ENCODE measurements around the gene C12orf60. TPM values are rescaled to one million over a fixed set of nuclear protein-coding genes. Genes with fewer than 3 reads are reported as not detected.
A peak's percentile ranks its signal among the peaks of the same experiment; 100 is the strongest.

Gene C12orf60
- total RNA-seq, 1 donor from 2014 or later, result 4.9 TPM

DNA sequence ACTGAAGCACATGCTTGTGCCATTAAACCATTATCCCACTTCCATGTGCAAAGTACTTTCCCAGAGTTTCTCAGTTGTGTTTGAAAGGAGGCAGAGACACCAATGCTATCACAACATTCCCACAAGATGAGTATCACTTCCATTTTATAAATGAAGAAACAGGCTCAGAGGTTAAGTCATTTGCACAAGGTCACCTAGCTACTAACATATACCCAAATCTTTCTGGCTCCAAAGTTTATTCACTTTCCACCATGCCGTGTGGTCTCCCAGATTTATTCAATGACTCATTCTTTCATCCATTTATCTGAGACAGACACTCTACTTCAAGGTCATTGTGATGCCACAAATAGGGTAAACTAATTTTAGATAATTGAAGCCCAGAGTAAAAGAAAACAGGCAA is 30.5 kb downstream of the C12orf60 start:
- TF ChIP-seq, protein P1, sequence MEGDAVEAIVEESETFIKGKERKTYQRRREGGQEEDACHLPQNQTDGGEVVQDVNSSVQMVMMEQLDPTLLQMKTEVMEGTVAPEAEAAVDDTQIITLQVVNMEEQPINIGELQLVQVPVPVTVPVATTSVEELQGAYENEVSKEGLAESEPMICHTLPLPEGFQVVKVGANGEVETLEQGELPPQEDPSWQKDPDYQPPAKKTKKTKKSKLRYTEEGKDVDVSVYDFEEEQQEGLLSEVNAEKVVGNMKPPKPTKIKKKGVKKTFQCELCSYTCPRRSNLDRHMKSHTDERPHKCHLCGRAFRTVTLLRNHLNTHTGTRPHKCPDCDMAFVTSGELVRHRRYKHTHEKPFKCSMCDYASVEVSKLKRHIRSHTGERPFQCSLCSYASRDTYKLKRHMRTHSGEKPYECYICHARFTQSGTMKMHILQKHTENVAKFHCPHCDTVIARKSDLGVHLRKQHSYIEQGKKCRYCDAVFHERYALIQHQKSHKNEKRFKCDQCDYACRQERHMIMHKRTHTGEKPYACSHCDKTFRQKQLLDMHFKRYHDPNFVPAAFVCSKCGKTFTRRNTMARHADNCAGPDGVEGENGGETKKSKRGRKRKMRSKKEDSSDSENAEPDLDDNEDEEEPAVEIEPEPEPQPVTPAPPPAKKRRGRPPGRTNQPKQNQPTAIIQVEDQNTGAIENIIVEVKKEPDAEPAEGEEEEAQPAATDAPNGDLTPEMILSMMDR (IDR thresholded peaks at IDR 0.05; ENCODE audit: insufficient read depth, low read length, poor library complexity, severe bottlenecking), result no peak
- H3K4me3 ChIP-seq (ENCODE audit: low read depth, low read length), result no peak overlapping the region
- DNase-seq (ENCODE audit: low read depth), result no peak
- no peaks in the 10 kb centered on the region for H3K36me3 ChIP-seq (ENCODE audit: control insufficient read depth, insufficient read depth, low read length)
- H3K27me3 ChIP-seq (ENCODE audit: control insufficient read depth, insufficient read depth, low read length), result no peaks in the 10 kb centered on the region

DNA sequence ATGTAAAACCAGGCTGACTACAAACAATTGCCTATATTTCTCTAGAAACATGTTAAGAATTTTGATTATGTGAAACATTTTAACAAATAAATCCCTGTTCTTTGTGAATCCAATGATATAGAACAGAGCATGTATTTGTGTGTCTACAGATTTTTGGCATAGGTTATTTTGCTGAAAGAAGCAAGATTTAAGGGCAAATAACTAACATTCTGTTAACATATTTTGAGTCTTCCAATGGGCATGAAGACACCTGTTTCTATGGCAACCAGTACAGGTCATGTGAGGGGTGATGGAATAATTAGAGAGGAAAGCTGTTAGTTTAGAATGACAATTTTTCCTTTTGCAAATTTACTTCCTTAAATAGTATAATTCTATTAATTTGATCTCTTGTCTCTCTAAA is 31.0 kb downstream of the C12orf60 start:
- Histone ChIP-seq H3K27me3 (ENCODE audit: control insufficient read depth, insufficient read depth, low read length) (no peaks in the 10 kb centered on the region), H3K36me3 (ENCODE audit: control insufficient read depth, insufficient read depth, low read length) (no peaks in the 10 kb centered on the region), H3K4me3 (ENCODE audit: low read depth, low read length) (no peak overlapping the region)
- TF ChIP-seq, protein P1 (IDR thresholded peaks at IDR 0.05; ENCODE audit: insufficient read depth, low read length, poor library complexity, severe bottlenecking), result no peak
- no peak for DNase-seq (ENCODE audit: low read depth)

DNA sequence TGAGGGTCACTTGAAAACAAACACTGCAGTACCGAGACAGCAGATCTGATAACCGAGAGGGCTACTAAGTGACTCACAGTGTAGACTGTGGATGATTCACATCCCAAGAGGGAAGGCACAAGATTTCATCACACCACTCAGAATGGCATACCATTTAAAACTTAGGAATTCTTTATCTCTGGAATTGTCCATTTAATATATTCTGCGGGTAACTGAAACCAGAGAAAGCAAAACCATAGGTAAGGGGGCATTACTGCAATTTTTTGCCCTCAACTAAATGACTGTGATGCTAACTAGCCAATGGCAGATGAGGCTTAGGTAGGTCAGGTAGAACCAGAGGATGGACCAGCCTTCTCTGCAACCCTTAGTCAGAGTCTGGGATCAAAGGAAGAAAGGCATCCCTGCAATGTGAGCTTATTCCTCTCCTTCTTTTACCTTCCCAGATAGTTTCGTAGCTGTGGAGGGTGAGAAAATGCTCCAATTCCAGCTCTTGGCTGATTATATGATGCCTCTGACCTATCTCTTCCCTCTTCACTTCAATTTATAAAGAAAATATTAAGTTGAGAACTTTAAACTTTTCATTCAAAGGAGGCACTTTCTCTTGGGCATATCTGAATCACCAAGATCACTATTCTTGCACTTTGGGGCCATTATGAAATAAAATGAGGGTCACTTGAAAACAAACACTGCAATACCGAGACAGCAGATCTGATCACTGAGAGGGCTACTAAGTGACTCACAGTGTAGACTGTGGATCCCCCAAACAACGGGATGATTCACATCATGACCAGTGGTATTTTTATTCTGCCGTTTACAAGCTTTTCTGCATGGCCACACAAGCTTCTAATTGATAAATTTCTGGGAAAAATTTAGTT is 33.1 kb downstream of the C12orf60 start:
- H3K4me3 ChIP-seq (ENCODE audit: low read depth, low read length), result no peak overlapping the region
- DNase-seq (ENCODE audit: low read depth), result peak; percentile 65
- TF ChIP-seq, protein P1 (IDR thresholded peaks at IDR 0.05; ENCODE audit: insufficient read depth, low read length, poor library complexity, severe bottlenecking), result no peak

DNA sequence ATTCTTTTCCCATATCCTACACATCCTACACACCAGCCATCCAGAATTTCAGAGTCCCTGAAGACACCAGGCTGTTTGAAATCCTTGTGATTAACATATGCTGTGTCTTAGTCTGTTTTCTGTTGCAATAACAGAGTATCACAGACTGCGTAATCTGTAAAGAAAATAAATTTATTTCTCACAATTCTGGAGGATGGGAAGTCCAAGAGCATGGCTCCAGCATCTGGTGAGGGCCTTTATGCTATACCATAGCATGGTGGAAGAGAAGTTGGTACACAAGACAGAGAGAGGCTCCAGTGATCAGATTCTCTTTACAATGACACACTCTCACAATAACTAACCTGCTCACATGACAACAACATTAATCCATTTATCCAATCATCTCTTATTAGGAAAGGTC is 35.8 kb downstream of the C12orf60 start:
- Histone ChIP-seq H3K4me3 (ENCODE audit: low read depth, low read length) (no peak overlapping the region), H3K27me3 (ENCODE audit: control insufficient read depth, insufficient read depth, low read length) (no peaks in the 10 kb centered on the region), H3K36me3 (ENCODE audit: control insufficient read depth, insufficient read depth, low read length) (no peaks in the 10 kb centered on the region)
- no peak for DNase-seq (ENCODE audit: low read depth)
- TF ChIP-seq, protein P1 (IDR thresholded peaks at IDR 0.05; ENCODE audit: insufficient read depth, low read length, poor library complexity, severe bottlenecking), result no peak

More for the DNA sequence above, 33.1 kb downstream of the C12orf60 start:
- Histone ChIP-seq H3K27me3 (ENCODE audit: control insufficient read depth, insufficient read depth, low read length) (no peaks in the 10 kb centered on the region), H3K36me3 (ENCODE audit: control insufficient read depth, insufficient read depth, low read length) (no peaks in the 10 kb centered on the region)

DNA sequence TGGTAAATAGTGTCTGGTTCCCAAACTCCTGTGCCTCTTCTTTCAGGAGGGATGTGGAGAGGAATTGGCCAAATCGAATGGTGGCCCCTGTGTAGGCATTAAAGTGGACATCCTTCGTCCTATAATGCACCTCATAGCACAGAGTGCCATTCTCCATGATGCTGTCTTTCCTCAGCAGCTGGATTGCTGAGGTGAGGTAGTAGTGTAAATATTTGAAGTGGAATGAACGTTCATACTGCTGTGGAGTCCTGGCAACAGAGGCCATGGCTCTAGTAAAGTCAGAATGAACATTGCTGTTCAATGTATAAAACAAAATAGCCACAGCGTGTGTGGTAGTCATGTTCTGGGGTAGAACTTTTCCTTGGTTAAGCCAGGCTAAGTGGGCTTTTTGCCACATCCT is 37.1 kb downstream of the C12orf60 start:
- no peak overlapping the region for H3K4me3 ChIP-seq (ENCODE audit: low read depth, low read length)
- DNase-seq (ENCODE audit: low read depth), result no peak
- no peaks in the 10 kb centered on the region for H3K27me3 ChIP-seq (ENCODE audit: control insufficient read depth, insufficient read depth, low read length)
- H3K36me3 ChIP-seq (ENCODE audit: control insufficient read depth, insufficient read depth, low read length), result no peaks in the 10 kb centered on the region
- TF ChIP-seq, protein P1 (IDR thresholded peaks at IDR 0.05; ENCODE audit: insufficient read depth, low read length, poor library complexity, severe bottlenecking), result no peak

Data from kidney epithelial cell (primary cell).